Activated naive CD4-positive, alpha-beta T cell treated with anti-CD3 and anti-CD28 coated beads, Interleukin-2, amount 50 U/mL, for 16 hours (primary cell): ENCODE measurements around the gene KLF17.

ENCODE experiments used
- DNase-seq: peaks from one replicate; pipeline ENCODE4 v3.0.0-alpha.2; 2020

The KLF17 gene

GRCh38 chr1:44157903-44158302, 39.3 kb downstream of the KLF17 start:
- DNase-seq = no peak

GRCh38 chr1:44158871-44159270, 40.2 kb downstream of the KLF17 start:
- no peak for DNase-seq

DNA sequence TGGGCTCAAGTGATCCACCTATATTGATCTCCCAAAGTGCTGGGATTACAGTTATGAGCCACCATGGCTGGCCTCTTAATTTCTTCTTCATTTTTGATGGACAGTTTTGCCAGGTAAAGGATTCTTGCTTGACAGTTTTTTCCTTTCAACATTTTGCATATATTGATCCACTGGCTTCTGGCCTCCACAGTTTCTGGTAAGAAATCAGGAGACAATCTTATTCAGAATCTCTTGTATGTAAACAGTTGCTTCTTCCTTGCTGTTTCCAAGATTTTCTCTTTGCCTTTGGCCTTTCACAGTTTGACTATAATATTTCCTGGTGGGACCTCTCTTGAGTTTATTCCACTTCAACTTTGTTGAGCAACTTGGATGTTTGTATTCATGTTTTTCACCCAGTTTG, 42.9 kb downstream of the KLF17 start:
- DNase-seq = no peak

DNA sequence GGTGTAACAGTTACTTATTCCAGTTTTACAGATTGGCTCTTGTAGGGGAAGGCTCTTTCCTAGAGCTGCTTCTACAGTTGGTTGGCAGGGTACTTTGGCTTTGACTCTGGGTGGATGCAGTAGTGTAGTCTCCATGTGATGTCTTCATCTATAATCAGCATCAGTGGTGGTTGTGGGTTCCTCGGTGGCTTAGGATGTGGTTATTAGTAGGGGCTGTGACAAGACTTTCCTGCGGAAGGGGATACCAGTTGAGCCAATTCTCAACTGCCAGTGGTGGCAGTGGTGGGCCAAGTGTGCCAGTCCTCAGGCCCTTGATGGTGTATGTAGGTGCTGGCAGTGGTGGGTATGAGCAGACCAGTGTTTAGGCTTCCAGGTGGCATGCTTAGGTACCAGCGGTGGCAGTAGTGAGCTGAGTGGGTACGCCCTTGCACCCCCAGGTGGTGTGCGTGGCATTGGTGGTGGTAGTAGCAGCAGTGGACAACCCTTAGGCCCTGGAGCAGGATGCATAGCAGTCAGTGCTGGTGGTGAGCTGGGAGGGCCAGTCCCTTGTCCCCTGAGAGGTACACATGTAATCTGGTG, 50.0 kb downstream of the KLF17 start:
- DNase-seq = no peak

GRCh38 chr1:44170281-44170823, 51.7 kb downstream of the KLF17 start:
- no peak for DNase-seq

DNA sequence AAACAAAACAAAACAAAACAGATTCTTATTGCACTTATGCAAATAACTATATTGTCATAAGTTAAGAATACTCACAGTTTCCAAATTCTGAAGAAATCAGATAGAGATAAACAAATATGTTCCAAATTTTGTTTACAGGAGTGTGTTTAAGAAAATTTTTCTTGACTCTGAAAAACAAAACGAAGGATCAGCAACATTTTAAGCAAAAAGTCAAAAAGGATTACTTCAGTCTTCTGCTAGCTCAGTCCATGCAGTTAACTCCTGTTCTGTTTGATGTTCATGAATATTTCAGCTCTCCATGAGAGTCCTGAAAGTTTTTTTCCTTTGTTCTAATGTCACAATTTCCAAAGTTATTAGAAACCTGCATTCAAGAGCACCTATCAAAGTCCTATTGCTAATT, 56.0 kb downstream of the KLF17 start:
- no peak for DNase-seq
